Measurements from ENCODE around the gene DGKG. TPM values are rescaled to one million over a fixed set of nuclear protein-coding genes. Genes with fewer than 3 reads are reported as not detected.

Gene DGKG
- total and polyA plus RNA-seq, 3 donors from 2014 or later: 0.68 to 1.2 (median 1.1) TPM

- 84 to 87% methylated on average over 5 of the region's 5 CpGs for WGBS, 2 donors
- DNase-seq: no peak
- no peaks in the 10 kb centered on the region for H3K4me1 ChIP-seq
- no peaks in the 10 kb centered on the region for H3K9me3 ChIP-seq
- no peak overlapping the region for H3K27ac ChIP-seq
- H3K27me3 ChIP-seq: no peaks in the 10 kb centered on the region
- intact Hi-C loops (cut with DNase I; ENCODE audit: low total_unique reads): no loop called here
- no peak overlapping the region for H3K4me3 ChIP-seq
- H3K36me3 ChIP-seq (ENCODE audit: low read depth, missing control alignments): no peaks in the 10 kb centered on the region
- TF ChIP-seq POLR2A (IDR thresholded peaks at IDR 0.05): no peak
These were observed 228.1 kb downstream of the DGKG start for GRCh38 chr3:186133980-186134379.

GRCh38 chr3:186132487-186132886 is 229.5 kb downstream of the DGKG start:
- Histone ChIP-seq H3K9me3 (no peaks in the 10 kb centered on the region), H3K27ac (no peak overlapping the region), H3K4me1 (no peaks in the 10 kb centered on the region), H3K36me3 (ENCODE audit: low read depth, missing control alignments) (no peaks in the 10 kb centered on the region), H3K4me3 (no peak overlapping the region), H3K27me3 (no peaks in the 10 kb centered on the region)
- 96 to 100% methylated on average over 2 of the region's 2 CpGs for WGBS, 2 donors
- TF ChIP-seq CTCF (IDR thresholded peaks at IDR 0.05) (no peak), POLR2A (IDR thresholded peaks at IDR 0.05) (no peak)
- no peak for DNase-seq
- intact Hi-C loops (cut with DNase I; ENCODE audit: low total_unique reads): no loop called here

- H3K9me3 ChIP-seq: no peaks in the 10 kb centered on the region
- no peaks in the 10 kb centered on the region for H3K27me3 ChIP-seq
- no peaks in the 10 kb centered on the region for H3K36me3 ChIP-seq (ENCODE audit: low read depth, missing control alignments)
- DNase-seq: no peak
- H3K27ac ChIP-seq: no peak overlapping the region
- WGBS, 2 donors: 80 to 82% methylated on average over 4 of the region's 4 CpGs
- TF ChIP-seq CTCF (IDR thresholded peaks at IDR 0.05) (no peak), POLR2A (IDR thresholded peaks at IDR 0.05) (no peak)
- intact Hi-C loops (cut with DNase I; ENCODE audit: low total_unique reads): no loop called here
- H3K4me3 ChIP-seq: no peak overlapping the region
- H3K4me1 ChIP-seq: no peaks in the 10 kb centered on the region
These were observed 232.8 kb downstream of the DGKG start for GRCh38 chr3:186129206-186129605.

- Histone ChIP-seq H3K4me1 (no peaks in the 10 kb centered on the region), H3K36me3 (ENCODE audit: low read depth, missing control alignments) (no peaks in the 10 kb centered on the region), H3K9me3 (no peaks in the 10 kb centered on the region), H3K27ac (no peak overlapping the region), H3K27me3 (no peaks in the 10 kb centered on the region), H3K4me3 (no peak overlapping the region)
- no peak for DNase-seq
- TF ChIP-seq CTCF (IDR thresholded peaks at IDR 0.05) (no peak), POLR2A (IDR thresholded peaks at IDR 0.05) (no peak)
- intact Hi-C loops (cut with DNase I; ENCODE audit: low total_unique reads): no loop called here
- WGBS, 2 donors: 78 to 80% methylated on average over 8 of the region's 8 CpGs
These were observed 233.9 kb downstream of the DGKG start for GRCh38 chr3:186128158-186128557.

GRCh38 chr3:186127463-186127862 is 234.6 kb downstream of the DGKG start:
- TF ChIP-seq POLR2A (IDR thresholded peaks at IDR 0.05) (no peak), CTCF (IDR thresholded peaks at IDR 0.05) (no peak)
- no peak for DNase-seq
- Histone ChIP-seq H3K9me3 (no peaks in the 10 kb centered on the region), H3K4me3 (no peak overlapping the region), H3K36me3 (ENCODE audit: low read depth, missing control alignments) (no peaks in the 10 kb centered on the region), H3K27ac (no peak overlapping the region), H3K4me1 (no peaks in the 10 kb centered on the region), H3K27me3 (no peaks in the 10 kb centered on the region)
- intact Hi-C loops (cut with DNase I; ENCODE audit: low total_unique reads): no loop called here
- 84 to 87% methylated on average over 7 of the region's 7 CpGs for WGBS, 2 donors

Measured in testis (tissue), 3 donors.